Astrocyte (in vitro differentiated cells and primary cell): ENCODE measurements around the gene GADL1. TPM values are rescaled to one million over a fixed set of nuclear protein-coding genes. Genes with fewer than 3 reads are reported as not detected.

Source experiments
- DNase-seq: peaks from one replicate; pipeline ENCODE4 v3.0.0-alpha.2; 2010; ENCODE audit warnings: low read depth
- FAIRE-seq: peaks from 2 replicates; lab custom pipeline; 2011; peaks lifted over from hg19 to GRCh38; lab: Jason Lieb, UNC
- H2AFZ ChIP-seq: 2 replicates; pipeline ENCODE4 v1.6.0; 2012; ENCODE audit warnings: low read depth, low read length, inconsistent platforms
- H3K27ac ChIP-seq: 2 replicates; pipeline ENCODE4 v1.5.1; 2011; ENCODE audit warnings: low read depth, low read length, inconsistent platforms
- H3K27me3 ChIP-seq: 2 replicates; pipeline ENCODE4 v1.6.0; 2011; ENCODE audit warnings: low read length, inconsistent platforms; ENCODE audit not compliant: insufficient read depth
- H3K36me3 ChIP-seq: 2 replicates; pipeline ENCODE4 v1.5.1; 2011; ENCODE audit warnings: low read length, inconsistent platforms; ENCODE audit not compliant: insufficient read depth
- H3K4me1 ChIP-seq: 2 replicates; pipeline ENCODE4 v1.5.1; 2011; ENCODE audit warnings: low read length, inconsistent platforms; ENCODE audit not compliant: insufficient read depth
- H3K4me2 ChIP-seq: 2 replicates; pipeline ENCODE4 v1.6.0; 2012; ENCODE audit warnings: low read length, inconsistent platforms
- H3K4me3 ChIP-seq: 2 replicates; pipeline ENCODE4 v1.5.1; 2011; ENCODE audit warnings: low read depth, mild to moderate bottlenecking, low read length, inconsistent platforms; ENCODE audit not compliant: insufficient read depth
- H3K79me2 ChIP-seq: 2 replicates; pipeline ENCODE4 v1.6.0; 2012; ENCODE audit warnings: mild to moderate bottlenecking, low read length, inconsistent platforms; ENCODE audit not compliant: insufficient read depth
- H3K9ac ChIP-seq: 2 replicates; pipeline ENCODE4 v1.6.0; 2012; ENCODE audit warnings: mild to moderate bottlenecking, low read length, inconsistent platforms
- H3K9me3 ChIP-seq: 2 replicates; pipeline ENCODE4 v1.5.1; 2012; ENCODE audit warnings: low read depth, mild to moderate bottlenecking, low read length, inconsistent platforms; ENCODE audit not compliant: insufficient read depth
- H4K20me1 ChIP-seq: 2 replicates; pipeline ENCODE4 v1.6.0; 2012; ENCODE audit warnings: low read length, inconsistent platforms; ENCODE audit not compliant: insufficient read depth
- H3K27ac Mint-ChIP-seq: one replicate; pipeline ENCODE4 v1.8.0; 2021; ENCODE audit warnings: mild to moderate bottlenecking, mixed read lengths; ENCODE audit not compliant: unreplicated experiment
- H3K27me3 Mint-ChIP-seq: one replicate; pipeline ENCODE4 v1.8.0; 2021; ENCODE audit warnings: low read depth, mixed read lengths; ENCODE audit not compliant: unreplicated experiment
- H3K36me3 Mint-ChIP-seq: one replicate; pipeline ENCODE4 v1.8.0; 2021; ENCODE audit warnings: low read depth, mixed read lengths; ENCODE audit not compliant: unreplicated experiment
- H3K4me1 Mint-ChIP-seq: one replicate; pipeline ENCODE4 v1.8.0; 2021; ENCODE audit warnings: low read depth, mixed read lengths; ENCODE audit not compliant: unreplicated experiment
- H3K4me3 Mint-ChIP-seq: one replicate; pipeline ENCODE4 v1.8.0; 2021; ENCODE audit warnings: mild to moderate bottlenecking, moderate library complexity, mixed read lengths; ENCODE audit not compliant: unreplicated experiment
- H3K9me3 Mint-ChIP-seq: one replicate; pipeline ENCODE4 v1.8.0; 2021; ENCODE audit warnings: mild to moderate bottlenecking, mixed read lengths; ENCODE audit not compliant: unreplicated experiment
- EZH2 ChIP-seq: IDR thresholded peaks from 2 replicates; pipeline ENCODE4 v1.6.1; 2012; ENCODE audit warnings: mild to moderate bottlenecking, low read length, inconsistent platforms; ENCODE audit not compliant: insufficient read depth
- total RNA-seq: library from RNA; stranded (reverse); gene quantifications from 2 replicates; pipeline ENCODE4 v1.2.1, GENCODE V29; 2021
- TF ChIP-seq, protein P1 (sequence below): IDR thresholded peaks from 2 replicates; pipeline ENCODE4 v1.5.1; 2011; ENCODE audit warnings: low read depth, mild to moderate bottlenecking, inconsistent platforms, low read length, moderate library complexity; ENCODE audit not compliant: insufficient read depth

The GADL1 gene
- total RNA-seq, 1 donor from 2014 or later = 0.09 TPM

DNA sequence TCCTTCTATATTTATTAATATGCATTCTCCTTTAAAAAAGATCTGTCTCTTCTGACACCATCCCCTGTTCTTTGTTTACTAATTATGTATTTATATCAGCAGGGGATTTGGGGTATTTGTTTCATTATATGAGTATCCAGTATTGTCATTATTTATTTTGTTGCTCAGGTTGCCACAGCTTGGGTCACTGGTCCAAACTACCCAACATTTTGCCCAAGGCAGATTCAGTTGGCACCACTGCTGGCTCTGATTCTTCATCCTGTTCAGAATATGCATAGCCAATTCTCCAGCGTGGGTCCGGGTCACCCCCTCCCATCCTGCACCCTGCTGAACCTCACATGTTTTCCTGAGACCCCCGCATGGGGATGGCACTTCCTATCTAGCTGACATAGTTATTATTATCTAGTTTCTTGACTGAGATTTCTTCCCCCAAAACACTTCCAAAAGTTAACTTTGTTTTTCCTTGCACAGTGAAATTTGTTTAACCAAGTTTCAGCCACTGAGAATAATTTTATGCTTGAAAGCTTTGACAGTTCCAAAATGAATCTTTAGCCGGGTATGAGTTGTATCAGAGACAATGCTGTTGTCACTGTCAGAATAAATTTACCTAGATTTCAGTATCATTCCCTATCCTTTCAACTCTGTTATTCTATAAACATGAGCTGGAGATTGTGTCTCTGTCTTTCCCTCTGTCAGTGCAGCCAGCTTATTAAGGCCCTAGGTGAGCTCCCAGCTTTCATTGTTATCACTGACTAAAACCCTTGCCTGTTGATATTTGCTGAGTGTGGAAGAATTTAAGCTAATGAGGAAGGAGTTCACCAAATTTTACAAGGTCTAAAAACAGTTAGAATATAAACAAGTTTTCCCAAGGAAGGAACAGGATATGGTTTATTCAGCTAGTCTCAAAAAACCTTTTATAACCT, 217.8 kb downstream of the GADL1 start:
- no peak overlapping the region for H3K4me3 Mint-ChIP-seq
- H3K27me3 ChIP-seq = no peaks in the 10 kb centered on the region
- peaks cover 44% of the 10 kb centered on the region for H3K36me3 Mint-ChIP-seq
- FAIRE-seq (no peak), DNase-seq (no peak)
- peaks cover 55% of the 10 kb centered on the region for H3K79me2 ChIP-seq
- H3K27ac Mint-ChIP-seq = no peak overlapping the region
- no peaks in the 10 kb centered on the region for H3K27me3 Mint-ChIP-seq
- no peak overlapping the region for H3K27ac ChIP-seq
- H3K4me1 Mint-ChIP-seq = peaks cover 13% of the 10 kb centered on the region
- H2AFZ ChIP-seq = no peak overlapping the region
- H3K36me3 ChIP-seq = peaks cover 55% of the 10 kb centered on the region
- H3K4me1 ChIP-seq = peaks cover 12% of the 10 kb centered on the region
- TF ChIP-seq, protein P1, sequence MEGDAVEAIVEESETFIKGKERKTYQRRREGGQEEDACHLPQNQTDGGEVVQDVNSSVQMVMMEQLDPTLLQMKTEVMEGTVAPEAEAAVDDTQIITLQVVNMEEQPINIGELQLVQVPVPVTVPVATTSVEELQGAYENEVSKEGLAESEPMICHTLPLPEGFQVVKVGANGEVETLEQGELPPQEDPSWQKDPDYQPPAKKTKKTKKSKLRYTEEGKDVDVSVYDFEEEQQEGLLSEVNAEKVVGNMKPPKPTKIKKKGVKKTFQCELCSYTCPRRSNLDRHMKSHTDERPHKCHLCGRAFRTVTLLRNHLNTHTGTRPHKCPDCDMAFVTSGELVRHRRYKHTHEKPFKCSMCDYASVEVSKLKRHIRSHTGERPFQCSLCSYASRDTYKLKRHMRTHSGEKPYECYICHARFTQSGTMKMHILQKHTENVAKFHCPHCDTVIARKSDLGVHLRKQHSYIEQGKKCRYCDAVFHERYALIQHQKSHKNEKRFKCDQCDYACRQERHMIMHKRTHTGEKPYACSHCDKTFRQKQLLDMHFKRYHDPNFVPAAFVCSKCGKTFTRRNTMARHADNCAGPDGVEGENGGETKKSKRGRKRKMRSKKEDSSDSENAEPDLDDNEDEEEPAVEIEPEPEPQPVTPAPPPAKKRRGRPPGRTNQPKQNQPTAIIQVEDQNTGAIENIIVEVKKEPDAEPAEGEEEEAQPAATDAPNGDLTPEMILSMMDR = no peak
- no peak for TF ChIP-seq EZH2
- no peak overlapping the region for H3K4me2 ChIP-seq
- H3K9me3 ChIP-seq = no peaks in the 10 kb centered on the region
- peaks cover 13% of the 10 kb centered on the region for H4K20me1 ChIP-seq
- no peak overlapping the region for H3K9ac ChIP-seq
- H3K4me3 ChIP-seq = no peak overlapping the region
- H3K9me3 Mint-ChIP-seq = no peaks in the 10 kb centered on the region
